OCI-LY7 (cell line): Measurements from ENCODE around the gene GXYLT2. TPM values are rescaled to one million over a fixed set of nuclear protein-coding genes. Genes with fewer than 3 reads are reported as not detected.
A peak's percentile ranks its signal among the peaks of the same experiment; 100 is the strongest.

ENCODE experiments used
- BruUV-seq: library from RNA; stranded (reverse); fragments of 400-500 nt; replicated peaks from 2 replicates; lab custom pipeline; 2021; lab: Mats Ljungman, UMichigan
- CTCF ChIA-PET: fragments of 300-600 bp; sonication (Branson Sonifier 250); formaldehyde crosslinking; loops from one replicate; lab custom pipeline; 2022; ENCODE audit warnings: antibody characterized with exemption; ENCODE audit not compliant: unreplicated experiment; lab: Charles Lee
- POLR2A ChIA-PET: fragments of 300-600 bp; sonication (Branson Sonifier 250); formaldehyde crosslinking; loops from one replicate; lab custom pipeline; 2022; ENCODE audit warnings: antibody characterized with exemption; lab: Charles Lee
- DNase-seq: peaks from one replicate; pipeline ENCODE4 v3.0.0-alpha.2; 2015; ENCODE audit warnings: low spot score
- H2AFZ ChIP-seq: fragments of 200-600 bp; sonication (generic), shearing (Covaris generic); 2 replicates; pipeline ENCODE4 v1.6.1; 2014; ENCODE audit warnings: mild to moderate bottlenecking, antibody characterized with exemption, low read length, moderate library complexity
- H3K27ac ChIP-seq: fragments of 200-600 bp; sonication (generic); 2 replicates; pipeline ENCODE4 v1.5.1; 2014; ENCODE audit warnings: mixed run types, low read depth, mild to moderate bottlenecking, moderate library complexity, low read length, inconsistent platforms; ENCODE audit not compliant: poor library complexity, severe bottlenecking
- H3K36me3 ChIP-seq: fragments of 200-600 bp; sonication (generic); 2 replicates; pipeline ENCODE4 v1.6.1; 2014; ENCODE audit warnings: mild to moderate bottlenecking, antibody characterized with exemption, low read length, moderate library complexity, mixed read lengths; ENCODE audit not compliant: insufficient read depth
- H3K4me1 ChIP-seq: fragments of 200-600 bp; sonication (generic); 2 replicates; pipeline ENCODE4 v1.5.1; 2014; ENCODE audit warnings: mild to moderate bottlenecking, low read length; ENCODE audit not compliant: insufficient read depth, poor library complexity, severe bottlenecking
- H3K4me2 ChIP-seq: fragments of 200-600 bp; sonication (generic); 2 replicates; pipeline ENCODE4 v1.6.1; 2014; ENCODE audit warnings: mild to moderate bottlenecking, low read length
- H3K4me3 ChIP-seq: fragments of 200-600 bp; sonication (generic); 2 replicates; pipeline ENCODE4 v1.5.1; 2014; ENCODE audit warnings: mild to moderate bottlenecking, low read depth, low read length; ENCODE audit not compliant: poor library complexity, severe bottlenecking
- H3K79me2 ChIP-seq: fragments of 200-600 bp; sonication (generic); 2 replicates; pipeline ENCODE4 v1.6.1; 2016; ENCODE audit warnings: low read depth, mild to moderate bottlenecking, low read length, moderate library complexity, mixed read lengths; ENCODE audit not compliant: insufficient read depth
- H3K9me2 ChIP-seq: fragments of 200-600 bp; sonication (generic); 2 replicates; pipeline ENCODE4 v1.6.1; 2016; ENCODE audit warnings: mild to moderate bottlenecking, low read length, mixed read lengths; ENCODE audit not compliant: insufficient read depth
- H3K9me3 ChIP-seq: fragments of 200-600 bp; sonication (generic); 2 replicates; pipeline ENCODE4 v1.6.1; 2014; ENCODE audit warnings: mild to moderate bottlenecking, mixed run types, low read length, mixed read lengths
- H4K20me1 ChIP-seq: fragments of 200-600 bp; sonication (generic); 2 replicates; pipeline ENCODE4 v1.6.1; 2014; ENCODE audit warnings: mild to moderate bottlenecking, antibody characterized with exemption, low read length, moderate library complexity, mixed read lengths; ENCODE audit not compliant: insufficient read depth
- EZH2phosphoT487 ChIP-seq: fragments of 200-600 bp; sonication (generic); IDR thresholded peaks from 2 replicates; pipeline ENCODE4 v1.6.1; 2018; ENCODE audit warnings: low read depth, borderline replicate concordance, mild to moderate bottlenecking, mixed run types, antibody characterized with exemption, low read length, moderate library complexity, mixed read lengths
- intact Hi-C: fragments of 100-400 bp; cut with micrococcal nuclease; formaldehyde crosslinking; loops from one replicate; pipeline ENCODE4 v1.10.0; 2022; ENCODE audit not compliant: unreplicated experiment
- total RNA-seq, 2 experiments: library from RNA; depleted of rRNA in 1 of 2; stranded (reverse); fragments of >200 nt in 1 of 2; shearing (Covaris generic) in 1 of 2; gene quantifications; 2 replicates each; pipeline ENCODE4 v1.2.3, GENCODE V29; 2014 to 2022
- TF ChIP-seq, protein P1 (sequence below): fragments of 200-600 bp; sonication (generic); conservative IDR thresholded peaks from 2 replicates; pipeline ENCODE4 v1.5.1; 2014; ENCODE audit warnings: mild to moderate bottlenecking, antibody characterized with exemption, low read length, moderate library complexity, mixed read lengths

GXYLT2 gene
- total RNA-seq, 2 experiments from 2014 or later: not detected

DNA sequence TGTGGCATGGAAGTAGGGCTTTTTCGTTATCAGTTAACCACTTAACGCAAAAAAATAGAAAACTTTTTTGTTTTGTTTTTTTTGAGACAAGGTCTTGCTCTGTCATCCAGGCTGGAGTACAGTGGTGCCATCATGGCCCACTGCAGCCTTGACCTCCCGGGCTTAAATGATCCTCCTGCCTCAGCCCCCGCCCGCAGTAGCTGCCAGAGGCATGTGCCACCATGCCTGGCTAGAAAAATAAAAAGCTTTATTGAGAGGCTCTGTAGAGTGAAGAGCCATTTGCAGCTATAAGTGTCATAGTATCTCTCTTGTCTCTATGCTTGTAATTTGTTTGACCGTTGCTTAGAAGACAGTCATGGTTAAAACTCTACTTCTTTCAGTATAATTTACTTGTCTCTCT lies 122.3 kb downstream of the GXYLT2 start:
- ChIA-PET POLR2A (interaction anchor here (0.9 to 2.8 kb wide), 3 partner anchors 10 to 16 kb away, joined by 3 to 10 read pairs (median 8); no protein-coding TSS in a partner anchor), CTCF (no interaction called here)
- Histone ChIP-seq H3K9me3 (no peaks in the 10 kb centered on the region), H3K27ac (no peak overlapping the region), H4K20me1 (peaks cover 54% of the 10 kb centered on the region), H3K4me1 (no peaks in the 10 kb centered on the region), H3K79me2 (peaks cover 96% of the 10 kb centered on the region), H3K9me2 (no peaks in the 10 kb centered on the region), H3K4me3 (no peak overlapping the region), H2AFZ (no peak overlapping the region), H3K36me3 (peaks cover 92% of the 10 kb centered on the region), H3K4me2 (no peak overlapping the region)
- DNase-seq: no peak
- TF ChIP-seq, protein P1, sequence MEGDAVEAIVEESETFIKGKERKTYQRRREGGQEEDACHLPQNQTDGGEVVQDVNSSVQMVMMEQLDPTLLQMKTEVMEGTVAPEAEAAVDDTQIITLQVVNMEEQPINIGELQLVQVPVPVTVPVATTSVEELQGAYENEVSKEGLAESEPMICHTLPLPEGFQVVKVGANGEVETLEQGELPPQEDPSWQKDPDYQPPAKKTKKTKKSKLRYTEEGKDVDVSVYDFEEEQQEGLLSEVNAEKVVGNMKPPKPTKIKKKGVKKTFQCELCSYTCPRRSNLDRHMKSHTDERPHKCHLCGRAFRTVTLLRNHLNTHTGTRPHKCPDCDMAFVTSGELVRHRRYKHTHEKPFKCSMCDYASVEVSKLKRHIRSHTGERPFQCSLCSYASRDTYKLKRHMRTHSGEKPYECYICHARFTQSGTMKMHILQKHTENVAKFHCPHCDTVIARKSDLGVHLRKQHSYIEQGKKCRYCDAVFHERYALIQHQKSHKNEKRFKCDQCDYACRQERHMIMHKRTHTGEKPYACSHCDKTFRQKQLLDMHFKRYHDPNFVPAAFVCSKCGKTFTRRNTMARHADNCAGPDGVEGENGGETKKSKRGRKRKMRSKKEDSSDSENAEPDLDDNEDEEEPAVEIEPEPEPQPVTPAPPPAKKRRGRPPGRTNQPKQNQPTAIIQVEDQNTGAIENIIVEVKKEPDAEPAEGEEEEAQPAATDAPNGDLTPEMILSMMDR: no peak
- no peak for TF ChIP-seq EZH2phosphoT487
- intact Hi-C loops: no loop called here
- no TSS peak for BruUV-seq

DNA sequence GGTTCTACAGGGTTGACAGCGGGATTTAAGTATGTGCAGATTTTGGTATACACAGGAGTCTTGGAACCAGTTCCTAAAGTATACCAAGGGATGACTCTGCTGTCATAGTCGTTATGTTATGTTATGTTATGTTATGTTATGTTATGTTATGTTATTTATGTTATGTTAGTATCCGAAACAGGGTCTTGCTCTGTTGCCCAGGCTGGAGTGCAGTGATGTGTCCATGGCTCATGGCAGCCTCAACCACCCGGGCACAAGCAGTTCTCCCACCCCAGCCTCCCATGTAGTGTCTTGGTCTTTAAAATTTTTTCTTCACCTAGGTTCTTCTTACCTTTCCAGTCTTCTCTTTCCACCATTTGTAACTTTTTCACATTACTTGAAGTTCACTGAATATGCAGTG lies 130.5 kb downstream of the GXYLT2 start:
- H3K79me2 ChIP-seq: peaks cover 96% of the 10 kb centered on the region
- H3K4me2 ChIP-seq: no peak overlapping the region
- H3K27ac ChIP-seq: no peak overlapping the region
- DNase-seq: no peak
- ChIA-PET POLR2A (interaction anchor here (0.6 kb wide), 1 partner anchor 69 kb away, joined by 6 read pairs; no protein-coding TSS in a partner anchor), CTCF (no interaction called here)
- no peaks in the 10 kb centered on the region for H3K4me1 ChIP-seq
- intact Hi-C loops: no loop called here
- peaks cover 82% of the 10 kb centered on the region for H3K36me3 ChIP-seq
- no peak overlapping the region for H3K4me3 ChIP-seq
- TF ChIP-seq EZH2phosphoT487: no peak
- TF ChIP-seq, protein P1: no peak
- H4K20me1 ChIP-seq: peaks cover 47% of the 10 kb centered on the region
- no peaks in the 10 kb centered on the region for H3K9me2 ChIP-seq
- H3K9me3 ChIP-seq: no peaks in the 10 kb centered on the region
- no TSS peak for BruUV-seq
- H2AFZ ChIP-seq: no peak overlapping the region

DNA sequence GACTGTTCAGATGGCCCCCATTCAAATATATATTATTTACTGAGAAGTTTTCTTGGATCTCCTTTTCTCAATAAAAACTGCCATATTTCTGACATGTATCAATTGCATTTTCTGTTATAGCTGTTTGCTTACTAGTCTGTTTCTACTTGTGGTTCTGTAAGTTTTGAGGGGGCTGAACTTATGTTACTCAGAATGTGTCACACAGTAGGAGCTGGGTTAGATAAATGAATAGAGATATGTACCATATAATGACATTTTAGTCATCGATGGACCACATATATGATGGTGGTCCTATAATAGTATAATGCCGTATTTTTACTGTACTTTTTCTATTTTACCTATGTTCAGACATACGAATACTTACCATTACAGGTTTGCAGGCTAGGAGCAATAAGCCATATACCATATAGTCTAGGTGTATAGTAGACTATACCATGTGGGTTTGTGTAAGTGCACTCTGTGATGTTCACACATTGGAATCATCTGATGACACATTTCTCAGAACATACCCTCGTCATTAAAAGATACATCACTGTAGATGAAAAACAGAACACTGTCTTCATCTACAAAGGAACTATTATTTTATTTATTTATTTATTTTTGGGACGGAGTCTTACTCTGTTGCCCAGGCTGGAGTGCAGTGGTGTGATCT lies 131.1 kb downstream of the GXYLT2 start:
- intact Hi-C loops: no loop called here
- Histone ChIP-seq H4K20me1 (peaks cover 46% of the 10 kb centered on the region), H3K9me3 (no peaks in the 10 kb centered on the region), H3K36me3 (peaks cover 82% of the 10 kb centered on the region), H2AFZ (no peak overlapping the region), H3K4me3 (no peak overlapping the region), H3K79me2 (peaks cover 98% of the 10 kb centered on the region), H3K27ac (no peak overlapping the region), H3K4me1 (no peaks in the 10 kb centered on the region), H3K9me2 (no peaks in the 10 kb centered on the region), H3K4me2 (no peak overlapping the region)
- CTCF ChIA-PET: no interaction called here
- TF ChIP-seq EZH2phosphoT487: no peak
- TF ChIP-seq, protein P1: no peak
- POLR2A ChIA-PET: interaction anchor here (1.1 kb wide), 1 partner anchor 13 kb away, joined by 4 read pairs; no protein-coding TSS in a partner anchor
- no peak for DNase-seq
- BruUV-seq: TSS peak; percentile 16
